Measurements from ENCODE around the gene CRKL.
"Not testable (repeated sequence)": the region's sequence is repeated elsewhere in the genome, so short reads cannot be mapped to it uniquely, and the experiment has no call there.

CRKL gene

GRCh38 chr22:20937031-20937793, 20.0 kb downstream of the CRKL start:
- no peaks in the 10 kb centered on the region for H3K27me3 Mint-ChIP-seq
- H3K4me1 Mint-ChIP-seq (ENCODE audit: low read depth): peaks cover 78% of the 10 kb centered on the region
- H3K9me3 Mint-ChIP-seq: no peaks in the 10 kb centered on the region
- peak overlapping the region; percentile 31 for H3K27ac Mint-ChIP-seq
- H3K36me3 Mint-ChIP-seq (ENCODE audit: low read depth): peaks cover 81% of the 10 kb centered on the region
- H3K4me3 Mint-ChIP-seq: peak overlapping the region; percentile 19

GRCh38 chr22:20937794-20938671, 20.8 kb downstream of the CRKL start:
- Mint-ChIP-seq H3K9me3 (no peaks in the 10 kb centered on the region), H3K27me3 (no peaks in the 10 kb centered on the region), H3K36me3 (ENCODE audit: low read depth) (peaks cover 83% of the 10 kb centered on the region), H3K27ac (no peak overlapping the region), H3K4me3 (no peak overlapping the region), H3K4me1 (ENCODE audit: low read depth) (peaks cover 84% of the 10 kb centered on the region)

- H3K27ac Mint-ChIP-seq, H3K4me3 Mint-ChIP-seq, H3K9me3 Mint-ChIP-seq, H3K27me3 Mint-ChIP-seq: not testable (repeated sequence)
- peaks cover 83% of the 10 kb centered on the region for H3K4me1 Mint-ChIP-seq (ENCODE audit: low read depth)
- H3K36me3 Mint-ChIP-seq (ENCODE audit: low read depth): peaks cover 80% of the 10 kb centered on the region
These were observed 22.4 kb downstream of the CRKL start for GRCh38 chr22:20939457-20940185.

GRCh38 chr22:20940186-20940651, 23.0 kb downstream of the CRKL start:
- peaks cover 81% of the 10 kb centered on the region for H3K4me1 Mint-ChIP-seq (ENCODE audit: low read depth)
- peaks cover 76% of the 10 kb centered on the region for H3K36me3 Mint-ChIP-seq (ENCODE audit: low read depth)
- no peaks in the 10 kb centered on the region for H3K9me3 Mint-ChIP-seq
- no peak overlapping the region for H3K4me3 Mint-ChIP-seq
- H3K27ac Mint-ChIP-seq: no peak overlapping the region
- no peaks in the 10 kb centered on the region for H3K27me3 Mint-ChIP-seq

DNA sequence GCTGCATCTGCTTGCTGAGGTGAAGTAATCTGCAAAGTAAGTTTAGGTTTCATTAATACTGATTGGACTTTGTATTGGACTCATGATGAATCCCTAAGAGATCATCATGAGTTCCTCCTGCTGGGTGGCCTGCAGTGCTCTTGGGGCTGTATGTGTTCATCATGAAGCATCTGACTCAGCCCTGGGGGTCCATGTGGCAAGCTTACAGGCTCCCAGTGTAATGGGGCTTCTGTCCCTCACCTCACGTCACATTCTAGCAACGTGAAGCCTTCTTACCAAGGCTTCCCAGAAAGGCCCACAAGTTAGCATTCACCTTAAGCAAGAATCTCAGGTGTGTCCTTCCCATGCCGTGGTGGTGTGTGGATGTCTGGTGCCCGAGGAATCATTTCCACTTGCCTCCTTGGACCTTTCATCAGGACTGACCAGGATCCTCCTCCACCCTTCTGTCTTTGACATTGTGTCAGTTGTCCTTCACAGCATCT, 23.7 kb downstream of the CRKL start:
- no peaks in the 10 kb centered on the region for H3K27me3 Mint-ChIP-seq
- no peak overlapping the region for H3K4me3 Mint-ChIP-seq
- H3K4me1 Mint-ChIP-seq (ENCODE audit: low read depth): peaks cover 83% of the 10 kb centered on the region
- peaks cover 80% of the 10 kb centered on the region for H3K36me3 Mint-ChIP-seq (ENCODE audit: low read depth)
- no peaks in the 10 kb centered on the region for H3K9me3 Mint-ChIP-seq
- H3K27ac Mint-ChIP-seq: no peak overlapping the region

- peaks cover 84% of the 10 kb centered on the region for H3K4me1 Mint-ChIP-seq (ENCODE audit: low read depth)
- not testable (repeated sequence) for H3K9me3 Mint-ChIP-seq, H3K27ac Mint-ChIP-seq, H3K4me3 Mint-ChIP-seq, H3K27me3 Mint-ChIP-seq
- H3K36me3 Mint-ChIP-seq (ENCODE audit: low read depth): peaks cover 72% of the 10 kb centered on the region
These were observed 25.1 kb downstream of the CRKL start for GRCh38 chr22:20942203-20942902.

DNA sequence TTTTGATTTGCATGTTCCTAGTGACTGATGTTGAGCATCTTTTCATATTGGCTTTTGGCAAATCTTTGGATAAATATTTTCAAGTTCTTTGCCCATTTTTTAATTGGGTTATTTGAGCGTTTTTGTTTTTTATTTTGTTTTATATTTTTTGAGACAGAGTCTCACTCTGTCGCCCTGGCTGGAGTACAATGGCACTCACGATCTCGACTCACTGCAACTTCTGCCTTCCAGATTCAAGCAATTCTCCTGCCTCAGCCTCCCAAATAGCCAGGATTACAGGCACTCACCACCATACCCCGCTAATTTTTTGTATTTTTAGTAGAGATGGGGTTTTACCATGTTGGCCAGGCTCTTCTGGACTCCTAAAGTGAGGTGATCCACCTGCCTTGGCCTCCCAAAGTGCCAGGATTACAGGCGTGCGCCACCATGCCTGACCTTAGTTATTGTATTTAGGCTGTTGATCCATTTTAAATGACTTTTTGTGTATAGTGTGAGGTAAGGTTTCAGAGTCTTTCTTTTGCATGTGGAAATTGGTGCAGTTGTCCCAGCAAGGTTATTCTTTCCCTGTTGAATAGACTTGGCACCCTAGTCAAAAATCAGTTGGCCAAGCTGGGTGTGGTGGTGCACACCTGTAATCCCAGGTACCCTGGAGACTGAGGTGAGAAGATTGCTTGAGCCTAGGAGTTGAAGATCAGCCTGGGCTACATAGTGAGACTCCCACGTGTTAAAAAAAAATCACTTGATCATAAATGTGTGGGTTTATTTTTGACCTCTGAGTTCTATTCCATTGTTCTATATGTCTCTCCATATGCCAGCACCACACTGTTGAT, 26.1 kb downstream of the CRKL start:
- Mint-ChIP-seq H3K9me3 (no peaks in the 10 kb centered on the region), H3K27ac (no peak overlapping the region), H3K36me3 (ENCODE audit: low read depth) (peaks cover 69% of the 10 kb centered on the region)

DNA sequence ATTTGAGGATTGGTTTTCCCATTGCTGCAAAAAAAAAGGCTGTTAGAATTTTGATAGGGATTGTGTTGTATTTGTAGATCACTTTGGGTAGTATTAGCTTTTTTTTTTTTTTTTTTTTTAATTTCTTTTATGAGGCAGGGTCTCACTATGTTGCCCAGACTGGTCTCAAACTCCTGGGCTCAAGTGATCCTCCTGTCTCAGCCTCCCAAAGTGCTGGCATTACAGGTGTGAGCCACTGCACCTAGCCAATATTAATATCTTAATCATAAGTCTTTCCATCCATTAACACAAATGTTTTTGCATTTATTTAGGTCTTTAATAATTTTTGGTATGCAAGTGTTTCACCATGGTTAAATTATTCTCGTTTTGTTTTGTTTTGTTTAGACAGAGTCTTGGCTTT, 26.8 kb downstream of the CRKL start:
- Mint-ChIP-seq H3K27me3 (no peaks in the 10 kb centered on the region), H3K4me1 (ENCODE audit: low read depth) (peaks cover 80% of the 10 kb centered on the region), H3K36me3 (ENCODE audit: low read depth) (peaks cover 62% of the 10 kb centered on the region), H3K4me3 (no peak overlapping the region), H3K27ac (no peak overlapping the region), H3K9me3 (no peaks in the 10 kb centered on the region)

More for the DNA sequence above, 26.1 kb downstream of the CRKL start:
- Mint-ChIP-seq H3K27me3 (no peaks in the 10 kb centered on the region), H3K4me3 (no peak overlapping the region), H3K4me1 (ENCODE audit: low read depth) (peaks cover 82% of the 10 kb centered on the region)

DNA sequence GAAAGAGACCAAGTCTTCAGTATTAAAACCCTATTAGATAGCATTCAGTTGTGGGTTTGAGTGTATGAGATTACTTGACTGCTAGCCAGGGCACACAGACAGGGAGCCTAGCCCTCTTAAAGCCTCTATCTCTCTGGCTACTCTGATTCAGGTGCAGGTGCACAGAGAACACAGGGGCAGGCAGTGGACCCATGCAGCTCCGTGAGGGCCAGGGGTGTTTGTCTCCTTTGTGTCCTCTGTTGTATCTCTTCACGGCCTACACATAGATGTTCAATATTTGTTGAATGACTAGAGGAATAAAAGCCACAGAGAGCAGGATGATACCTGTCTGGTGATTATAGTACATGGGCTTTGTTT, 28.3 kb downstream of the CRKL start:
- Mint-ChIP-seq H3K9me3 (no peaks in the 10 kb centered on the region), H3K4me3 (no peak overlapping the region), H3K27me3 (no peaks in the 10 kb centered on the region), H3K27ac (no peak overlapping the region), H3K36me3 (ENCODE audit: low read depth) (peaks cover 61% of the 10 kb centered on the region), H3K4me1 (ENCODE audit: low read depth) (peaks cover 66% of the 10 kb centered on the region)

GRCh38 chr22:20946080-20946986, 29.1 kb downstream of the CRKL start:
- Mint-ChIP-seq H3K9me3 (no peaks in the 10 kb centered on the region), H3K27ac (peak overlapping the region; percentile 49), H3K4me1 (ENCODE audit: low read depth) (peaks cover 59% of the 10 kb centered on the region), H3K36me3 (ENCODE audit: low read depth) (peaks cover 58% of the 10 kb centered on the region), H3K4me3 (no peak overlapping the region), H3K27me3 (no peaks in the 10 kb centered on the region)

DNA sequence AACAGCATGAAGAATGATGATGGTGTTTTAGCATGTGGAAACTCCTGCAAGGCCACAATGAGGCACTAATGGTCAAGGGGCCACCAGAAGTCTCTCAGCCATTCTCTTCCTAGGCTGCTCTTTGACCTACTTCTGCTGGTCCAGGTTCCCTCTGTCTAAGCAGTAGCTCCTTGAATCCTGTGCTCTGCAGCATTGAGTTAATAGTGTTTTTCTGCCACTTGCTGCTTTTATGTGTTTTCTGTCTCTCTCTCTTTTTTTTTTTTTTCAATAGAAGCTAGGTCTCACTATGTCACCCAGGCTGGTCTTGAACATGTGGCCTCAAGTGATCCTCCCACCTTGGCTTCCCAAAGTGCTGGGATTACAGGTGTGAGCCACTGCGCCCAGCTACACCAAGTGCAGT, 29.8 kb downstream of the CRKL start:
- peaks cover 55% of the 10 kb centered on the region for H3K4me1 Mint-ChIP-seq (ENCODE audit: low read depth)
- H3K36me3 Mint-ChIP-seq (ENCODE audit: low read depth): peaks cover 61% of the 10 kb centered on the region
- no peak overlapping the region for H3K27ac Mint-ChIP-seq
- no peaks in the 10 kb centered on the region for H3K27me3 Mint-ChIP-seq
- H3K4me3 Mint-ChIP-seq: no peak overlapping the region
- H3K9me3 Mint-ChIP-seq: no peaks in the 10 kb centered on the region

DNA sequence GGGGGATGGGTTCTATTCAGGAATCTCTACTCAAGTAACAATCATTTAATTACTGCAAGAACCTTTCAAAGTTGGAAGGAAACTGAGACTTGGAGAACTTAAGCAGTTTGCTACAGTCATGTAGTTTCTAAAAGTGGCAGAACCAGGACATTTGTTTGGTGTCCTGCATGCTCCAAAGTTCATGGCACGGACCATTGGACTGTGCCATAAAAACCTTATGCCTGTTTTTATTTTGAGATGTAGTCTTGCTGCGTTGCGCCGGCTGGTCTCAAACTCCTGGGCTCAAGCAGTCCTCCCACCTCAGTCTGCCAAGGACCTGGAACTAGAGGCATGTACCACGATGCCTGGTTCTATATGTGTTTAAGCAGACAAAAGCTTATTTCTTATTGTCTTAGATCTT, 31.2 kb downstream of the CRKL start:
- Mint-ChIP-seq H3K36me3 (ENCODE audit: low read depth) (peaks cover 54% of the 10 kb centered on the region), H3K27me3 (no peaks in the 10 kb centered on the region), H3K4me1 (ENCODE audit: low read depth) (peaks cover 40% of the 10 kb centered on the region), H3K4me3 (no peak overlapping the region), H3K27ac (no peak overlapping the region), H3K9me3 (no peaks in the 10 kb centered on the region)

DNA sequence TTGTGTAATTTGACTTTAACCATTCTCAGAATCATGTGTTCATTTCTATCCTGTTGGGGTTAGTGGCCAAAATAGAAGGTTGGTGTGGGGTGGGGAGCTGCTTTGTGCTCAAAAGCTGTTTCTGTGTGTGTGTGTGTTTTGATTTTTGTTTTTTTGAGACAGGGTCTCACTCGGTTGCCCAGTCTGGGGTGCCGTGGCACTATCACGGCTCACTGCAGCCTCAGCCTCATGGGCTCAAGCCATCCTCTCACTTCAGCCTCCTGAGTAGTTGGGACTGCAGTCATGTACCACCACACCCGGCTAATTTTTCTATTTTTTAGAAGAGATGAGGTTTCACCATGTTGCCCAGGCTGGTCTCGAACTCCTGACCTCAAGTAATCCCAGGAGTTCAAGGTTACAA, 31.8 kb downstream of the CRKL start:
- Mint-ChIP-seq H3K9me3 (no peaks in the 10 kb centered on the region), H3K4me1 (ENCODE audit: low read depth) (peaks cover 35% of the 10 kb centered on the region), H3K36me3 (ENCODE audit: low read depth) (peaks cover 54% of the 10 kb centered on the region), H3K27ac (no peak overlapping the region), H3K27me3 (no peaks in the 10 kb centered on the region), H3K4me3 (no peak overlapping the region)

All from stimulated activated naive CD8-positive, alpha-beta T cell treated with anti-CD3 and anti-CD28 coated beads, Interleukin-15, Interleukin-2, amounts not matched to agents 100 ng/mL and 50 ng/mL, for 24 hours (primary cell).